A549 (cell line): ENCODE data around the gene SBF2. TPM values are rescaled to one million over a fixed set of nuclear protein-coding genes. Genes with fewer than 3 reads are reported as not detected.

Source experiments
- ATAC-seq, 2 experiments: fragments of 200-7000 bp in 1 of 2; fragments of >200 bp in 1 of 2; cut with Nextera tagmentation in 1 of 2; cut with Tn5 transposase in 1 of 2; 3 replicates each; pipeline versions ENCODE4 v1.8.0 to v1.9.1; 2018 to 2020; ENCODE audit warnings: mild to moderate bottlenecking in 1 of 2, moderate library complexity in 1 of 2
- CTCF ChIA-PET: fragments of 300-600 bp; sonication (Branson Sonifier 250); formaldehyde crosslinking; extraction: SDS; loops from one replicate; lab custom pipeline; 2021; ENCODE audit warnings: antibody characterized with exemption, inconsistent platforms; lab: Yijun Ruan, JAX
- POLR2A ChIA-PET: fragments of 350-600 bp; formaldehyde crosslinking; extraction: SDS; loops from one replicate; lab custom pipeline; 2021; ENCODE audit warnings: antibody characterized with exemption, inconsistent platforms; lab: Yijun Ruan, JAX
- DNase-seq, 2 experiments: peaks; one replicate each; pipeline versions ENCODE4 v3.0.0 to v3.0.0-alpha.2; 2011 to 2016; ENCODE audit warnings: low read depth in 1 of 2, low spot score in 1 of 2
- FAIRE-seq: peaks from 2 replicates; lab custom pipeline; 2011; peaks lifted over from hg19 to GRCh38; lab: Jason Lieb, UNC
- H3K27ac ChIP-seq, 2 experiments: fragments of >200 bp; sonication (Bioruptor Twin); formaldehyde crosslinking; 3 replicates each; pipeline ENCODE4 v1.5.1; 2016 to 2017
- H3K4me1 ChIP-seq: fragments of >200 bp; sonication (Bioruptor Twin); formaldehyde crosslinking; 3 replicates; pipeline ENCODE4 v1.6.1; 2016
- H3K4me2 ChIP-seq: fragments of >200 bp; sonication (Bioruptor Twin); formaldehyde crosslinking; 3 replicates; pipeline ENCODE4 v1.6.1; 2016
- H3K4me3 ChIP-seq: fragments of >200 bp; sonication (Bioruptor Twin); formaldehyde crosslinking; 3 replicates; pipeline ENCODE4 v1.5.1; 2016
- H3K9me3 ChIP-seq: fragments of >200 bp; sonication (Bioruptor Twin); formaldehyde crosslinking; 3 replicates; pipeline ENCODE4 v1.6.1; 2016
- CBX8 ChIP-seq: fragments of 200-600 bp; sonication (generic); IDR thresholded peaks from 2 replicates; pipeline ENCODE4 v1.6.1; 2016
- CEBPB ChIP-seq, 2 experiments: fragments of >200 bp in 1 of 2; sonication (Bioruptor Twin) in 1 of 2; formaldehyde crosslinking in 1 of 2; IDR thresholded peaks; 2 replicates each; pipeline ENCODE4 v1.6.1; 2012 to 2016
- CHD4 ChIP-seq: fragments of 200-600 bp; sonication (generic); IDR thresholded peaks from 2 replicates; pipeline ENCODE4 v1.6.1; 2016; ENCODE audit warnings: antibody characterized with exemption, mild to moderate bottlenecking, borderline replicate concordance
- EHMT2 ChIP-seq: fragments of 200-600 bp; sonication (generic); IDR thresholded peaks from 2 replicates; pipeline ENCODE4 v1.6.1; 2016; ENCODE audit warnings: antibody characterized with exemption, low read depth, mild to moderate bottlenecking, moderate library complexity
- EP300 ChIP-seq, 2 experiments: fragments of >200 bp; sonication (Bioruptor Twin); formaldehyde crosslinking; IDR thresholded peaks; 2 replicates in 1 of 2; 3 replicates in 1 of 2; pipeline ENCODE4 v1.6.1; 2016 to 2017
- FOSL2 ChIP-seq, 2 experiments: fragments of 450-650 bp in 1 of 2; fragments of >200 bp in 1 of 2; sonication (Bioruptor Twin) in 1 of 2; formaldehyde crosslinking; IDR thresholded peaks; 2 replicates each; pipeline versions ENCODE4 v1.5.0 to v1.6.1; 2016 to 2020; ENCODE audit warnings: mild to moderate bottlenecking in 1 of 2, moderate library complexity in 1 of 2
- FOXS1 ChIP-seq: fragments of 250-450 bp; sonication (Bioruptor Pico); IDR thresholded peaks from 2 replicates; pipeline ENCODE4 v1.5.0; 2020; ENCODE audit warnings: mild to moderate bottlenecking, moderate library complexity
- GATA3 ChIP-seq: IDR thresholded peaks from 2 replicates; pipeline ENCODE4 v1.6.1; 2012; ENCODE audit warnings: borderline replicate concordance
- HDAC2 ChIP-seq: fragments of 200-600 bp; sonication (generic); IDR thresholded peaks from 2 replicates; pipeline ENCODE4 v1.6.1; 2016
- JUN ChIP-seq, 2 experiments: fragments of >200 bp; sonication (Bioruptor Twin); formaldehyde crosslinking; IDR thresholded peaks; 2 replicates in 1 of 2; 3 replicates in 1 of 2; pipeline ENCODE4 v1.6.1; 2016 to 2017
- JUNB ChIP-seq: fragments of >200 bp; sonication (Bioruptor Twin); formaldehyde crosslinking; IDR thresholded peaks from 2 replicates; pipeline ENCODE4 v1.6.1; 2016
- KDM1A ChIP-seq: fragments of 200-600 bp; sonication (generic); IDR thresholded peaks from 2 replicates; pipeline ENCODE4 v1.6.1; 2016; ENCODE audit warnings: low read depth, mild to moderate bottlenecking
- MAZ ChIP-seq: fragments of 150-350 bp; IDR thresholded peaks from 2 replicates; pipeline ENCODE4 v1.6.1; 2014; ENCODE audit warnings: antibody characterized with exemption, low read depth, low read length, borderline replicate concordance
- NFE2L2 ChIP-seq: fragments of 150-350 bp; conservative IDR thresholded peaks from 2 replicates; pipeline ENCODE4 v1.6.1; 2014; ENCODE audit warnings: low read length
- NR3C1 ChIP-seq: fragments of >200 bp; sonication (Bioruptor Twin); formaldehyde crosslinking; IDR thresholded peaks from 3 replicates; pipeline ENCODE4 v1.6.1; 2017
- POLR2AphosphoS2 ChIP-seq: conservative IDR thresholded peaks from 2 replicates; pipeline ENCODE4 v1.6.1; 2012; ENCODE audit warnings: low read length, improper control_type of control experiment, inconsistent platforms
- SMC3 ChIP-seq: fragments of >200 bp; sonication (Bioruptor Twin); formaldehyde crosslinking; IDR thresholded peaks from 3 replicates; pipeline ENCODE4 v1.6.1; 2018; ENCODE audit warnings: inconsistent platforms
- SREBF2 ChIP-seq: fragments of 450-650 bp; IDR thresholded peaks from 2 replicates; pipeline ENCODE4 v1.6.1; 2014; ENCODE audit warnings: mild to moderate bottlenecking, moderate library complexity
- ZNF302 ChIP-seq: fragments of 250-450 bp; sonication (Bioruptor Pico); IDR thresholded peaks from 2 replicates; pipeline ENCODE4 v1.9.0; 2021; ENCODE audit warnings: inconsistent platforms, mild to moderate bottlenecking, moderate library complexity
- WGBS: methylation state at CpG from one replicate; pipeline ENCODE4 v1.1.6; 2017; ENCODE audit errors: missing lambda C conversion rate; 5-methylcytosine and 5-hydroxymethylcytosine counted together
- polyA plus RNA-seq, 4 experiments: library from polyadenylated mRNA; depleted of rRNA in 3 of 4; stranded (reverse); fragments of >200 nt; fragmentation: RNase III in 1 of 4; extraction: RNeasy Plus Mini Kit Qiagen cat#74134 plus additional on column Dnase treatment in 1 of 4; gene quantifications; 2 replicates in 3 of 4; 3 replicates in 1 of 4; pipeline ENCODE4 v1.2.3, GENCODE V29; 2011 to 2017
- TF ChIP-seq, protein P1 (sequence below): fragments of 250-450 bp; sonication (Bioruptor Pico); IDR thresholded peaks from 2 replicates; pipeline ENCODE4 v1.5.0; 2020; ENCODE audit warnings: low read depth, mild to moderate bottlenecking, moderate library complexity
- TF ChIP-seq, protein P2 (sequence below): IDR thresholded peaks from 2 replicates; pipeline ENCODE4 v1.6.1; 2012; ENCODE audit warnings: low read depth, borderline replicate concordance
- TF ChIP-seq, protein P3 (sequence below): fragments of 450-650 bp; IDR thresholded peaks from 2 replicates; pipeline ENCODE4 v1.6.1; 2014; ENCODE audit warnings: antibody characterized with exemption
- TF ChIP-seq, protein P4 (sequence below): IDR thresholded peaks from 2 replicates; pipeline ENCODE4 v1.6.1; 2012

Gene SBF2
- polyA plus RNA-seq, 2 of the 4 experiments (the other 2 are of a cell fraction): 11.1 to 49.6 TPM

DNA sequence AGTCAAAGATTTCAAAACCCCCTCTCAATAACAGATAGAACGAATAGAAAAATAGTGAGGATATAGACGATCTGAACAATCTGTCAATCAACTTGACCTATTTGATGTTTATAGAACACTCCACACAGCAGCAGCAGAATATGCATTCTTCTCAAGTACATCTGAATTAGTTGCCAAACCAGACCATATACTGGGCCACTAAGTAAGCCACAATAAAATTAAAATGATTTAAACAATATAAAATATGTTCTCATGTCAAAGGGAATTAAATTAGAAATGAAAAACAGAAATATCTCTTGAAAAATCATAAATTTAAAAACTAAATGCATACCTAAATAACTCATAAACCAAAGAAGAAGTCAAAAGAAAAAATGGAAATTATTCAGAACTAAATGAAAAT lies 229.2 kb downstream of the SBF2 start:
- TF ChIP-seq JUN (IDR thresholded peaks at IDR 0.05) (no peak), NR3C1 (no peak), NFE2L2 (no peak), FOSL2 (IDR thresholded peaks at IDR 0.05) (no peak), FOSL2 (CRISPR knock-in tag; IDR thresholded peaks at IDR 0.05) (no peak), CEBPB (IDR thresholded peaks at IDR 0.05) (no peak), JUNB (no peak), SREBF2 (no peak), ZNF302 (CRISPR knock-in tag) (no peak), EP300 (IDR thresholded peaks at IDR 0.05) (no peak), FOXS1 (CRISPR knock-in tag) (no peak), CHD4 (no peak), HDAC2 (no peak)
- TF ChIP-seq, protein P1, sequence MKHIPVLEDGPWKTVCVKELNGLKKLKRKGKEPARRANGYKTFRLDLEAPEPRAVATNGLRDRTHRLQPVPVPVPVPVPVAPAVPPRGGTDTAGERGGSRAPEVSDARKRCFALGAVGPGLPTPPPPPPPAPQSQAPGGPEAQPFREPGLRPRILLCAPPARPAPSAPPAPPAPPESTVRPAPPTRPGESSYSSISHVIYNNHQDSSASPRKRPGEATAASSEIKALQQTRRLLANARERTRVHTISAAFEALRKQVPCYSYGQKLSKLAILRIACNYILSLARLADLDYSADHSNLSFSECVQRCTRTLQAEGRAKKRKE (CRISPR knock-in tag): no peak
- 84% methylated on average over 2 of the region's 2 CpGs for WGBS
- Histone ChIP-seq H3K4me1 (peaks cover 12% of the 10 kb centered on the region), H3K27ac (no peak overlapping the region), H3K4me3 (no peak overlapping the region), H3K9me3 (0 out of 3 replicates have a peak, but pooled peaks cover 2% of the 10 kb centered on the region), H3K4me2 (no peak overlapping the region)
- ATAC-seq (no peak), DNase-seq (no peak), FAIRE-seq (no peak)
- ChIA-PET CTCF (no interaction called here), POLR2A (no interaction called here)

DNA sequence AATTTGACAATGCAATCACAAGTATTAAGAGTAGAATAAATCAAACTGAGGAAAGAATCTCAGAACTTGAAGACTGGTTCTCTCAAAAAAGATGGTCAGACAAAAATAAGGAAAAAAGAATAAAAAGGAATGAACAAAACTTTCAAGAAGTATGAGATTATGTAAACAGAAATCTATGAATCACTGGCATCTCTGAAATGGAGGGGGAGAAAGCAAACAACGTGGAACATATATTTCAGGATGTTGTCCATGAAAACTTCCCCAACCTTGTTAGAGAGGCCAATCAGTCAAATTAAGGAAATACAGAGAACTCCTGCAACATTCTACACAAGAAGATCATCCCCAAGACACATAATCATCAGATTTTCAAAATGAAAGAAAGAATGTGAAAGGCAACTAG lies 235.7 kb downstream of the SBF2 start:
- DNase-seq: no peak
- CTCF ChIA-PET: no interaction called here
- Histone ChIP-seq H3K4me1 (no peaks in the 10 kb centered on the region), H3K9me3 (peaks cover 23% of the 10 kb centered on the region; the same call in 2 of the 3 replicates), H3K4me3 (no peak overlapping the region), H3K4me2 (peak overlapping the region; percentile 14; the same call in 1 of the 3 replicates), H3K27ac (no peak overlapping the region)
- POLR2A ChIA-PET: no interaction called here
- FAIRE-seq: no peak
- TF ChIP-seq CEBPB (IDR thresholded peaks at IDR 0.05) (no peak), SMC3 (no peak), HDAC2 (no peak), MAZ (no peak), CHD4 (no peak), EHMT2 (no peak), FOSL2 (IDR thresholded peaks at IDR 0.05) (no peak), FOSL2 (CRISPR knock-in tag; IDR thresholded peaks at IDR 0.05) (no peak; the same call in 1 of the 2 replicates), CBX8 (no peak), NFE2L2 (no peak), POLR2AphosphoS2 (no peak), GATA3 (no peak), KDM1A (no peak)
- TF ChIP-seq, protein P2, sequence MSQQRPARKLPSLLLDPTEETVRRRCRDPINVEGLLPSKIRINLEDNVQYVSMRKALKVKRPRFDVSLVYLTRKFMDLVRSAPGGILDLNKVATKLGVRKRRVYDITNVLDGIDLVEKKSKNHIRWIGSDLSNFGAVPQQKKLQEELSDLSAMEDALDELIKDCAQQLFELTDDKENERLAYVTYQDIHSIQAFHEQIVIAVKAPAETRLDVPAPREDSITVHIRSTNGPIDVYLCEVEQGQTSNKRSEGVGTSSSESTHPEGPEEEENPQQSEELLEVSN: no peak
- TF ChIP-seq, protein P3, sequence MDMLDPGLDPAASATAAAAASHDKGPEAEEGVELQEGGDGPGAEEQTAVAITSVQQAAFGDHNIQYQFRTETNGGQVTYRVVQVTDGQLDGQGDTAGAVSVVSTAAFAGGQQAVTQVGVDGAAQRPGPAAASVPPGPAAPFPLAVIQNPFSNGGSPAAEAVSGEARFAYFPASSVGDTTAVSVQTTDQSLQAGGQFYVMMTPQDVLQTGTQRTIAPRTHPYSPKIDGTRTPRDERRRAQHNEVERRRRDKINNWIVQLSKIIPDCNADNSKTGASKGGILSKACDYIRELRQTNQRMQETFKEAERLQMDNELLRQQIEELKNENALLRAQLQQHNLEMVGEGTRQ: no peak
- TF ChIP-seq, protein P1 (CRISPR knock-in tag): no peak
- TF ChIP-seq, protein P4, sequence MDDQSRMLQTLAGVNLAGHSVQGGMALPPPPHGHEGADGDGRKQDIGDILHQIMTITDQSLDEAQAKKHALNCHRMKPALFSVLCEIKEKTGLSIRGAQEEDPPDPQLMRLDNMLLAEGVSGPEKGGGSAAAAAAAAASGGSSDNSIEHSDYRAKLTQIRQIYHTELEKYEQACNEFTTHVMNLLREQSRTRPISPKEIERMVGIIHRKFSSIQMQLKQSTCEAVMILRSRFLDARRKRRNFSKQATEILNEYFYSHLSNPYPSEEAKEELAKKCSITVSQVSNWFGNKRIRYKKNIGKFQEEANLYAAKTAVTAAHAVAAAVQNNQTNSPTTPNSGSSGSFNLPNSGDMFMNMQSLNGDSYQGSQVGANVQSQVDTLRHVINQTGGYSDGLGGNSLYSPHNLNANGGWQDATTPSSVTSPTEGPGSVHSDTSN: no peak
- no peak for ATAC-seq
- 51% methylated on average over 1 of the region's 1 CpG for WGBS
